ENCODE results near the gene ACOXL.

Gene ACOXL

DNA sequence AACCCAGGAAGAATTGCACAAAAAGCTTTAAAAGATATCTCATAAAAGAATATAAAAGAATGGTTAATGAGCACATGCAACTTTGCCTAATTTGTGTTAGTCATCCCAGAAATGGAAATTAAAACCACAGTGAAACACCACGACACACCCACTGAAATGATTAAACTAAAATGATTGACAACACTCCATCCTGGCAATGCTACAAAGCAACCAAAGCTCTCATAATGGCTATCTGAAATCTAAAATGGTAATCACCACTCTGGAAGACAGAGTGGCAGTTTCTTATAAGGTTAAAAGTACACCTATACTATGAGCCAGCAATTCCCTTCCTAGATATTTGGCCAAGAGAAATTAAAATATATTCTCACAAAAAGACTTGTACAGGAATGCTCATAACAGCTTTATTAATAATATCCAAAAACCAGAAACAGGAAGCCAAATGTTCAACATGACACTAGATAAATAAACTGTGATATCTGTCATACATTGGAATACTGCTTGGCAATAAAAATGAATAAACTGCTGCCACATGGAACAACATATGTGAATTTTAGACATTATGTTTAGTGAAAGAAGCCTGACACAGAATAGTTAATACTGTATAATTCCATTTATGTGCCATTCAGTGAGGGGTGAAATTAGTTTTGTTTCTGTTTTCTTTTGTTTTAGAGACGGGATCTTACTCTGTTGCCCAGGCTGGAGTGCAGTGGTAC, 283.1 kb downstream of the ACOXL start:
- no peak for DNase-seq (ENCODE audit: low read depth)

- DNase-seq (ENCODE audit: low read depth), result no peak
These were observed 284.8 kb downstream of the ACOXL start for GRCh38 chr2:111017034-111017622.

DNA sequence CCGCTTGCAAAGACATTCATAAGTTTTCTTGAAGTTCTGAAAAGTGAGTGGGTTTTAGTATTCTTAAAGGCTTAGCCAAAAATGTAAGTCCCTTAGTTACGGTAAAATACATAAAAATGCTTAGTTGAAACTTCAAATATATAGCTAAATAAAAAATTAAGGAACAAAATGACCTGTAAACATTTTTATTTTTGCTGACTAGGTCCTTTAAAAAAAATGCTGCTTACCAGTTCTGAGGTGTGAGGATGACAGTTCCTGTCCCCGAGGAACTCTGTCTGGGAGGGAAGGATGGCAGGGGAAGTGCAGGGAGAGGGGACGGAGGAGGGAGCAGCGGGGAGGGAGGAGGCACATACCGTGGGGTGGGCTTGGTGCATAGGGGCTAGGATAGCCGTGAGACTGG, 285.5 kb downstream of the ACOXL start:
- no peak for DNase-seq (ENCODE audit: low read depth)

GRCh38 chr2:111019381-111019780, 287.0 kb downstream of the ACOXL start:
- no peak for DNase-seq (ENCODE audit: low read depth)

DNA sequence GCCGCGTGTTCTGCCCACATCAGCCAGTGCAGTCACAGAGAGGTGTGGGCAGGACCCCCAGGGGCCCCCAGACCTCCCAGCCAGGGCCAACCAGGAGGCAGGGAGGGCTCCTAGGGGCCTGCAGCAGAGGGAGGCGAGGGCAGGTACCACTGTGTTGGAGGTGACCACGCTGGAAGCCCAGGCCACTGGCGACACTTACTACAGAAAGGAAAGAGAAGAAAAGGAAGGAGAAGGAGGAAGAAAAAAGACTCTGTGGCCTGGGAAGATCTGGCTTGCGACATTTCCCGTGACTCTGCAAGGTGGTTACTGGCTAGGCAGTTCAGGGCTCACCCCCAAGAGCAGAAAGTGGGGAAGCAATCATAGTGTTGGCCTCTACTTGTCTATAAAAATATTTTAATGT, 290.3 kb downstream of the ACOXL start:
- no peak for DNase-seq (ENCODE audit: low read depth)

GRCh38 chr2:111024496-111024895, 292.1 kb downstream of the ACOXL start:
- DNase-seq (ENCODE audit: low read depth), result no peak

- DNase-seq (ENCODE audit: low read depth), result no peak
These were observed 292.9 kb downstream of the ACOXL start for GRCh38 chr2:111025288-111025687.

- no peak for DNase-seq (ENCODE audit: low read depth)
These were observed 296.3 kb downstream of the ACOXL start for GRCh38 chr2:111028720-111029119.

GRCh38 chr2:111029181-111029927, 297.0 kb downstream of the ACOXL start:
- no peak for DNase-seq (ENCODE audit: low read depth)

- DNase-seq (ENCODE audit: low read depth), result no peak
These were observed 298.0 kb downstream of the ACOXL start for GRCh38 chr2:111030260-111030891.

DNA sequence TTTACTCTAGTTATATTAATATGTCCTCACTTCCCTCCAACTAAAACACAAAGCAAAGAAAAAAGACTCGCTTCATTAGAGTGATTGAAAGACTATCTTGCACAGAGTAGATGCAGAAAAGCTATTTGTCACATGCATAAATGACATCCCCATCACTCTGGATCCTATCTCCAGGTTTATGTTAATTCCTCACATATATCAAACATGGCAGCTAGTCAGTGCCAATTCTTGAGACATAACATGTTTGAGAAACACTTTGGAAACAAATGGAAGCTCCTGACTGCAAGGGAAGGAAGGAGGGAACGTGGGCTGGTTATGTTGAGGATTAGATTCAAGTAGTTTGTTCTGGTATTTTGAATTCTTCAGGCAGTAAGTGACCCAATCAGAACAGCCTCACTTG, 298.6 kb downstream of the ACOXL start:
- no peak for DNase-seq (ENCODE audit: low read depth)

DNA sequence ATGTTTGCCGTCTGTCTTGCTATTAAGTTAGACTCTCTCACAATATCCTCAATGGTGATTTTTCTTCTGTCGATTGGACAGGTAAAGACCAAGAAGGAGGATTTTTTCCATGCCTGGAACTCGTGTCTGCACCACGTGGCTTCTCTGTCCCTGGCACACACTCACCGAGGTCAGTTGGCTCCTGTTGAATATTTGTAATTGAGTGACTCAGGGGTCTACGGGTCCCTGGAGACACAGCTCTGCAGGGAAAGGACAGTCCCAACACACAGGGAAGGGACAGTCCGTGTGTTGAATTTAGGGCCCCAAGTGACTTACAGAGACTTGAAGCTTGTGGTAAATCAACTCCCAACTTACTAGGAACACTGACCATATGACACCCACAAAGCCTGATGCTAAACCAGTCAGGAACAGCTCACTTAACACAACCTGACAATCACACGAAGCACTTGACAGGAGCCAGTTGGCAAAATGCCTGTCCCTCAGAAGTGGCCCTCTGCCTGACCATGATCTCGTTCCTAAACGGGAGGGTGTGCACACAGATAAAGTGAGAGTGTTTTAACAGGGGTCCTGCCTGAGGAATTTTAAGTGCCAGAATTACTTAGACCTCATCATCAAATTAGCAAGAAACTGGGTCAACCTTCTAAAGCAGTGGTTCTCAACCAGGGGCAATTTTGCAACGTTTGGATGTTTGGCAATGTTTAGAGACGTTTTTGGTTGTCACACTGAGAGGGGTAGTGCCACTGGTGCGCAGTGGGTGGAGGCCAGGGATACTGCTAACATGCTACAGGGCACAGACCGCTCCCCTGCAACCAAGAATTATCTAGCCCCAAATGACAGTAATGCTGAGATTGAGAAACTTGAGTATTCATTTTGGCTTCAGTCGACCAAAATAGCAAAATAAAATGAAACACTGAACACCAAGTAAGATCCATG, 299.4 kb downstream of the ACOXL start:
- DNase-seq (ENCODE audit: low read depth), result no peak

DNA sequence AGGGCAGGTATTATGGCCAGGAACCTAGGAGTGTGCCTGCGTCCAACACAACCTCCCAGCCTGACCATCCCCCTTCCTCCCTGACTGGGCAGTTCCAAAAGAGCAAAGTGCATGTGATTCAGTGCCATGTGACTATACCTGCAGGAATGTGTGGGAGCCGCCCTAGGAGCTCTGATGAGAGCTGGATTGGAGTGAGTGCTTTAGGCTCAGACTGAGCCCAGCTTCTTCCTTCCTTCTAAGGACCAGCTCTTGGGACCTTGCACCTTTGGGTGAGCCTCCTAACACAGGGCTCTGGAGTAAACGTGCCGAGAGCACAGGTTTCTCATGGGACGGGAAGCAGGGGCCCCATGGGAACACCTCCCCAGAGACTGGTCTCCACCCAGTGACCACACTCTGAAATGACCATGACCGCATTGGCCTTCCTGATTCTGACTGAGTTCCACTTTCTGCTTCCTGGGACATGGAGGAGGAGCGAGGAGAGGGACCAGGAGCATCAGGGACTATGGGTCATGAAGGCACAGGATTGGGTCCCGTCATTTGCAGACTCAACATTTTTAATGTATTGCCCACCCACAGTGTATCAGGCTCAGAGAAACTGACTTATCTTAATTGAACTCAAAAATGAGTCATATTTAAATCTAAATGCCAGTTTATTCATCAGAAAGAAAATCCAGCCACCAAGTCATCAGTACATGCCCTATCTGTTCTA, 300.5 kb downstream of the ACOXL start:
- no peak for DNase-seq (ENCODE audit: low read depth)

DNA sequence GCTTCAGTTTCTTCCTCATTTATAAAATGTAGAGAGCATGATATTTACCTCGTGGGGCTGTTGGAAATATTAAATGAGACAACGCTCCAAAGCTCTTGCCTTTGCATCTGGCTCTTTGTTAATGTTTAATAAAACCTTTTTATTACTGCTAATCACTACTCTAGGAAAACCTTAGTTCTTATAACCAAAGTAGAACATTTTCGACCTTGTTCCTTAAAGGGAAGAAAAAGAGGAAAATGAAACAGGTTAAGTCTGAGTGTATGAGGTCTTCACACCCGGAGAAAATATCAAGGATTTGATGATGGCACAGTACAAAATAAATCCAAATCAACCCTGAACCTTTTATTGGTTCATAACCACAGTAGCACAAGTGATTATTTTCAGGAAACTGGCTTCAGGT, 301.8 kb downstream of the ACOXL start:
- DNase-seq (ENCODE audit: low read depth), result no peak

- no peak for DNase-seq (ENCODE audit: low read depth)
These were observed 302.2 kb downstream of the ACOXL start for GRCh38 chr2:111034606-111035005.

GRCh38 chr2:111035830-111036441, 303.6 kb downstream of the ACOXL start:
- DNase-seq (ENCODE audit: low read depth), result no peak

DNA sequence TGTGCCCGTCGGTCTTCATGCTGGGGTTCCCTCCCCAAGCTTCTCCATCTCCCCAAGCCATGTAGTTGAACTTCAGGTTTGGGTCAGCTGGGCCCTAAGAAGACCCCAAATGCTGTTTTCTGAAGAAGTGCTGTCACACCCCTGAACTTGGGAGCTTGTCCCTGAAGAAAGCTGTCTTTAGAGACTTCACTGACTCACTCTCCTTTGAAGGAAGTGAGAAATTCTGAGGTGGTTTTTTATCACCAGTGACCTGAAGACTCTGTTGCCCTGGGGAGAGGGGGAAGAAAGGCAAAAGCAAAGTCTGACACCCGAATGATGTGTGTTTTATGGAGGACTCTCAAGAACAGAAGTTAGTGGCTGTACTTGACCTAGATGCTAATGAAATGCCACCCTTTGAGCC, 304.8 kb downstream of the ACOXL start:
- no peak for DNase-seq (ENCODE audit: low read depth)

- no peak for DNase-seq (ENCODE audit: low read depth)
These were observed 307.4 kb downstream of the ACOXL start for GRCh38 chr2:111039628-111040383.

DNA sequence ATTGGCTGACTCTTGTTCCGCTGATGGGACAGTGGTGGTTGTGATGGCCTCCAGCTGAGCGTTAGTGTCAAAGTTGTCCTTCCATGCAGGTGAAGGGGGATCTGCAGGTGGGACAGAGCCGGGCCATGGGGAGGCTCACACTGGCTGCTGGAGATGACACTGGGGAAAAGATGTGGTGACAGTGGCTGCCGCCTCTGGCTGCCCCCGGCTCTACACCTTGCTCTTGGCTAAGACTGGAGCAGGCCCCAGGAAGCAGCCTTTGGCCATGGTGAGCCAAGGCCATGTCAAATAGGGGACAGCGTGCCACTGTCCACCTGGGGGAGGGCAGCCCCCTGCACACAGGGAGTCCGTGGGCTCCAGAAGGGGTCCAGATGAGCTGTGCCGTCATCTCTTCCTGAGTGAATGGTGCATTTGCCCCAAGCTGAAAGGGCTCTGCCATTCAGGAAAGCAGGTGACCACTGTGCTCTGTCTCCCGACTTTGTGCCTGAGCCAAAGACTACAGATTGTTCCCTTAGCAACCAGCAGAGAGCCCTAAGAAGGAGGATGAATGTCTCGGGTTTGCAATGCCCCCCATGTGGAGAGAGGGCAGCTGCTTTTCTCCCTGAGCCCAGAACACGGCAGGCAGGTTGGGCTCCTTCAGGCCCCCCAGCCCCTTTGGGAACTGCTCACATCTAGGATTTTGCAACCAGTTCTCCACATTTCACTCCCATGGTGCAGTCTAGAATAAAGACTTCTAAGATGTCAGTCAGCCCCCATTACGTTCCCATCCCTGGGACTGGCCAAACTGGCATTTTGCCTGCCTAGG, 309.2 kb downstream of the ACOXL start:
- no peak for DNase-seq (ENCODE audit: low read depth)

Measured in stimulated activated CD8-positive, alpha-beta memory T cell treated with anti-CD3 and anti-CD28 coated beads, Interleukin-12 subunit alpha, Interleukin-12 subunit beta, amount 100 ng/mL, for 4 hours (primary cell).